Measurements from ENCODE around the gene MYL3.

Gene MYL3

GRCh38 chr3:46883054-46883829 lies 20.0 kb upstream of the MYL3 start:
- no peak for DNase-seq (ENCODE audit: low read depth in 3 of 3)

GRCh38 chr3:46882377-46883053 lies 19.3 kb upstream of the MYL3 start:
- no peak for DNase-seq (ENCODE audit: low read depth in 3 of 3)

- no peak for DNase-seq (ENCODE audit: low read depth in 3 of 3)
Measured at GRCh38 chr3:46881596-46882376, 18.5 kb upstream of the MYL3 start.

- no peak for DNase-seq (ENCODE audit: low read depth in 3 of 3)
Measured at GRCh38 chr3:46880884-46881595, 17.8 kb upstream of the MYL3 start.

- DNase-seq (ENCODE audit: low read depth in 3 of 3) = no peak
Measured at GRCh38 chr3:46878781-46879436, 15.7 kb upstream of the MYL3 start.

- DNase-seq (ENCODE audit: low read depth in 3 of 3) = no peak
Measured at GRCh38 chr3:46877406-46878125, 14.3 kb upstream of the MYL3 start, which contains the start of gene PTH1R. Gene PTH1R (plus strand): TSS chr3:46877721. CDS start chr3:46883560, 5,839 bp downstream.

- no peak for DNase-seq (ENCODE audit: low read depth in 3 of 3)
Measured at GRCh38 chr3:46876313-46877300, 13.4 kb upstream of the MYL3 start.

- DNase-seq (ENCODE audit: low read depth in 3 of 3) = no peak
Measured at GRCh38 chr3:46875560-46875959, 12.3 kb upstream of the MYL3 start.

GRCh38 chr3:46874430-46874829 lies 11.2 kb upstream of the MYL3 start:
- DNase-seq (ENCODE audit: low read depth in 3 of 3) = no peak

GRCh38 chr3:46873521-46873920 lies 10.3 kb upstream of the MYL3 start:
- no peak for DNase-seq (ENCODE audit: low read depth in 3 of 3)

- DNase-seq (ENCODE audit: low read depth in 3 of 3) = no peak
Measured at GRCh38 chr3:46871222-46871621, 8.0 kb upstream of the MYL3 start.

- DNase-seq (ENCODE audit: low read depth in 3 of 3) = no peak
Measured at GRCh38 chr3:46870651-46871050, 7.4 kb upstream of the MYL3 start.

- DNase-seq (ENCODE audit: low read depth in 3 of 3) = no peak
Measured at GRCh38 chr3:46869440-46869839, 6.2 kb upstream of the MYL3 start.

- DNase-seq (ENCODE audit: low read depth in 3 of 3) = no peak
Measured at GRCh38 chr3:46868948-46869347, 5.7 kb upstream of the MYL3 start.

- DNase-seq (ENCODE audit: low read depth in 3 of 3) = no peak
Measured at GRCh38 chr3:46868287-46868686, 5.0 kb upstream of the MYL3 start.

- DNase-seq (ENCODE audit: low read depth in 3 of 3) = no peak
Measured at GRCh38 chr3:46867550-46867898, 4.3 kb upstream of the MYL3 start.

GRCh38 chr3:46866720-46867549 lies 3.7 kb upstream of the MYL3 start:
- peak; percentile 66 to 88 (median 74) for DNase-seq (ENCODE audit: low read depth in 3 of 3)

GRCh38 chr3:46866032-46866595 lies 2.9 kb upstream of the MYL3 start:
- no peak for DNase-seq (ENCODE audit: low read depth in 3 of 3)
